Hippocampal formation (tissue), 2 donors: ENCODE measurements around the gene CSRP1.

Experiments used
- DNase-seq, 2 donors: peaks; one replicate each; lab custom pipeline; 2025; lab: John Stamatoyannopoulos, UW

CSRP1 gene

DNA sequence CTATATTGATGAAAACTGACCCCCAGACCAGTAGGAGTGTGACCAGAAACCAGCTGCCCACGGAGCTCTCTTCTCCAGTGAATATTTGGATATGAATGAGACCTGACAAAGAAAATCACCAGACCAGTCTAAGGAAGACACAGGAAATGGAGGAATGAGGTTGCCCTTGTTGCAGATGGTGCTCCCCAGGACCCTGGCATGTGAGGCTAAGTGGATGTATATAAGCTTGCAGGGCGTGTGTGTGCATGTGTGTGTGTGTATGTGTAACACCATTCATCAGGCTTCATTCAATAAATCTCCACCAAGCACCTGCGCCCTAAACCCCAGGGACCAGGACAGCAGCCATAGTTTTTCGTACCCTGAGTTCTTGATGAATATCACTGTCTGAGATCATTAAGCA lies 52.3 kb downstream of the CSRP1 start:
- no peak for DNase-seq

DNA sequence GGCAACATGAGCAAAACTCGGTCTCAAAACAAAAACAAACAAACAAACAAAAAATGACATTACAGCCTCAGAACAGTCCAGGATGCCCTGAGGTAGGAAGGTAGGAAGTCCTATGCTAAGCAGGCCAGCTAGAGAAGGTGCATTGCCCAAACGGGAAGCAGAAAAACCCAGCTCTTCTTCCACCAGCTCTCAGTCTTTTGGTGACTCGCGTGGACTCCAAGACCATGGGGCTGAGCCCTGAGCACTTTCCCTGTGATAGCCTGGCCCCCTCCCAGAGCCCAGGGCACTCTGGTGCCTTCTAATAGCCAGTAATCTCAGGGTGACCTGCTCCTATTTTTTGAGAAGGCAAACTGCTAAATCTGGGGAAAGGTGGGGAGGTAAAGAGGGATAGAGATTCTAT lies 54.1 kb downstream of the CSRP1 start:
- no peak for DNase-seq

- DNase-seq, result peak; percentile 40 to 65
Measured at GRCh38 chr1:201450721-201451291, 56.1 kb downstream of the CSRP1 start.

GRCh38 chr1:201448990-201449389 lies 57.9 kb downstream of the CSRP1 start:
- DNase-seq, result peak; percentile 84 to 89

- DNase-seq, result peak; percentile 87 to 94
Measured at GRCh38 chr1:201447903-201448871, 58.7 kb downstream of the CSRP1 start.

DNA sequence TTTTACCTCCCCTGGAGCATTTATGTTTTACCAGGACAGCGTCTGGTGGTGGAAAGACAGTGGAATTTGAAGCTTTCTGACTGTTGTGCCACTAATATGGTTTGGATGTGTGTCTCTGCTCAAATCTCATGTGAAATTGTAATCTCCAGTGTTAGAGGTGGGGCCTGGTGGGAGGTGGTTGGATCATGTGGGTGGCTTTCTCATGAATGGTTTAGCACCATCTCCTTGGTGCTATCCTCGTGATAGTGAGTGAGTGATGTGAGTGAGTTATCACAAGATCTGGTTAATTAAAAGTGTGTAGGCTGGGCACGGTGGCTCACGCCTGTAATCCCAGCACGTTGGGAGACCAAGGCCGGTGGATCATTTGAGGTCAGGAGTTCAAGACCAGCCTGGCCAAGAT lies 61.6 kb downstream of the CSRP1 start:
- no peak for DNase-seq

DNA sequence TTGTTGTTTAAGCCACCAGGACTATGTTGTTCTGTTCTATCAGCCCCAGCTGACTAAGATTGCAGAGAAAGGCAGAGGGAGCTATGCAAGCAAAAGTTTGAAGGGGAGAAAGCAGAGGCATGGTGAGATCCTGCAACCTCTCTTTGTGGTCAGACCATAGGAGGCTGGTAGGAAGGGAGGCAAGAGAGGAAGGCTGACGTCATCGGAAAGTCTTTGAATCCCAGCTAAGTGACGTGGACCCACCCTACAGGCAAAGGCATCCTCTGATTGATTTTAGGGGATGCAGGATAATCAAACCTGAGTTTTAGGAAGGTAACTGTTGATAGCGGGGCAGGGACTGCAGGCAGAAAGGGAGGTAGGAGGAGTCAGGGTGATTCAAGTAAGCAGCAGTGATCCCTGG lies 62.1 kb downstream of the CSRP1 start:
- DNase-seq, result no peak

DNA sequence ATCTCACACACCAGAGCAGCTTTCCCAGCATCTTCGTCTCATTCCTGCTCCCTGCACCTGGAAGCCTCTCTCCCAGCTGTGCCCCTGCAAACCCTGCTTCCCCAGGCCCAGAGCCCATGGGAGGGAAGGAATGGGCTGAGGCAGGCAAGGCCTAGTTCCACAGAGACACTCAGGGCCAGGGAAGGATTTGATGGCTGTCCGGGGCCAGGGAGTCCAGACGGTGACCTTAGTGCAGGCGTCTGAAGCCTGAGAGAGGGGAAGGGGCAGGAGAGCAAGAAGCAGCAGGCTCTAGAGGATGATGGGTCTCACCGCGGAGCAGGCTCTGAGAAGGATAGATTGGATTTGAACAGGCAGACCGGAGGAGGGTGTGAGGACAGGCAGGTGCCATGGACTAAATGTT lies 63.2 kb downstream of the CSRP1 start:
- no peak for DNase-seq

DNA sequence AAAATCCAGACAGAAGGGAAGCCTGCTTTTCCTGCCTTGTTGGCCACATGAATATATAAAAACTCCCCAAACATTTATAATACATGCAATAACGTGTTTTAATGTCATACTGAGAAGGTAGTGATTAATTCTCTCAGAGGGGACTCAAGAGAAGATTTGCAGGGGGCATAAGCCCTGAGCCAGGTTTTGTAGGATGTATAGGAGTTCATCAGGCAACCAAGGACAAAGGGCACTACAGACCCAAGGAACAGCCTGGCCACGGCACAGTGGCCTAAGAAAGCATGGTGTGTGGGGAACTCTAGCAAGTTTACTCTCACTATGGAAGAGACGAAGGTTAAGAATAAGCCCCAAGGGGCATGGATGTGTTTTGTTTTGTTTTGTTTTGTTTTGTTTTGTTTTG lies 70.0 kb downstream of the CSRP1 start:
- no peak for DNase-seq

- DNase-seq, result no peak
Measured at GRCh38 chr1:201436393-201436792, 70.5 kb downstream of the CSRP1 start.

GRCh38 chr1:201434266-201434665 lies 72.7 kb downstream of the CSRP1 start:
- DNase-seq, result no peak

DNA sequence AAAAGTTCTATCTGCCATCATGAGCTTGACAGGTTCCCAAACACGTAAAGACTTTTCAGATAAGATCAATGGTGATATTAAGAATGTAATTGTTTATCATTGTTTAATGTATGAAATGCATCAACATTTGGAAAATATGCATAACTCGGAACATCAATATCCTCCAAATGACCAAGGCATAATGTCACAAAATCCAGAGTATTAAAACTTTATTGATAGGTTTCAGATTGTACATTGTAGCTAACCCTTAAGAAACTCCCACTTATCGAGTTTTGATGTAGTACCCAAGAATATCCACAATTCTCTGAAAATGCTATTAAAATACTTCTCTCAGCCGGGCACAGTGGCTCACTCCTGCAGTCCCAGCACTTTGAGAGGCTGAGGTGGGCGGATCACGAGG lies 73.3 kb downstream of the CSRP1 start:
- DNase-seq, result no peak
